IMR-90 (cell line): ENCODE data around the gene XCL1. TPM values are rescaled to one million over a fixed set of nuclear protein-coding genes. Genes with fewer than 3 reads are reported as not detected.

ENCODE experiments used
- ATAC-seq: fragments of 200-7000 bp; cut with Tn5 transposase; 2 replicates; pipeline ENCODE4 v1.9.1; 2020; ENCODE audit warnings: low read depth, mild to moderate bottlenecking, moderate library complexity
- BruUV-seq: library from RNA; stranded (reverse); fragments of 400-500 nt; replicated peaks from 2 replicates; lab custom pipeline; 2021; lab: Mats Ljungman, UMichigan
- CTCF ChIA-PET: fragments of 300-600 bp; formaldehyde crosslinking; extraction: SDS; loops from one replicate; lab custom pipeline; 2021; ENCODE audit warnings: antibody characterized with exemption; lab: Yijun Ruan, JAX
- POLR2A ChIA-PET: fragments of 300-600 bp; sonication (Branson Sonifier 250); formaldehyde crosslinking; loops from one replicate; lab custom pipeline; 2022; ENCODE audit warnings: antibody characterized with exemption; ENCODE audit not compliant: unreplicated experiment; lab: Charles Lee
- DNase-seq: peaks from one replicate; pipeline ENCODE4 v3.0.0; 2013
- H2AFZ ChIP-seq: replicated peaks from 2 replicates; pipeline ENCODE3; 2013; ENCODE audit warnings: low read length, mild to moderate bottlenecking; ENCODE audit not compliant: poor library complexity
- H2AK5ac ChIP-seq: 2 replicates; pipeline ENCODE4 v1.6.1; 2013; ENCODE audit warnings: low read depth, low read length, inconsistent platforms
- H2AK9ac ChIP-seq: replicated peaks from 2 replicates; pipeline ENCODE3; 2013; ENCODE audit warnings: mild to moderate bottlenecking, low read depth, low read length, moderate library complexity; ENCODE audit not compliant: poor library complexity
- H2BK120ac ChIP-seq: 2 replicates; pipeline ENCODE4 v1.6.1; 2013; ENCODE audit warnings: low read depth, low read length, inconsistent platforms
- H2BK15ac ChIP-seq: 3 replicates; pipeline ENCODE4 v1.6.1; 2013; ENCODE audit warnings: low read depth, low read length, inconsistent platforms
- H2BK20ac ChIP-seq: 2 replicates; pipeline ENCODE4 v1.6.1; 2013; ENCODE audit warnings: low read depth, mild to moderate bottlenecking, inconsistent platforms, low read length, moderate library complexity
- H2BK5ac ChIP-seq: 2 replicates; pipeline ENCODE4 v1.6.1; 2013; ENCODE audit warnings: mild to moderate bottlenecking, low read depth, low read length, inconsistent platforms; ENCODE audit not compliant: poor library complexity, severe bottlenecking
- H3K14ac ChIP-seq: replicated peaks from 2 replicates; pipeline ENCODE4 v1.6.1; 2013; ENCODE audit warnings: low read depth, low read length, inconsistent platforms
- H3K18ac ChIP-seq: 2 replicates; pipeline ENCODE4 v1.6.1; 2013; ENCODE audit warnings: low read depth, low read length, control low read depth
- H3K23ac ChIP-seq: 2 replicates; pipeline ENCODE4 v1.6.1; 2013; ENCODE audit warnings: low read depth, low read length, inconsistent platforms
- H3K27ac ChIP-seq: 2 replicates; pipeline ENCODE4 v1.5.1; 2013; ENCODE audit warnings: mild to moderate bottlenecking, control low read depth, low read length; ENCODE audit not compliant: insufficient read depth
- H3K27me3 ChIP-seq: 2 replicates; pipeline ENCODE4 v1.6.1; 2013; ENCODE audit warnings: low read length; ENCODE audit not compliant: control insufficient read depth, insufficient read depth
- H3K36me3 ChIP-seq: 2 replicates; pipeline ENCODE4 v1.6.1; 2013; ENCODE audit warnings: low read length, mixed read lengths; ENCODE audit not compliant: control insufficient read depth, insufficient read depth
- H3K4ac ChIP-seq: 2 replicates; pipeline ENCODE4 v1.6.1; 2013; ENCODE audit warnings: low read depth, low read length, inconsistent platforms
- H3K4me1 ChIP-seq: 2 replicates; pipeline ENCODE4 v1.6.1; 2013; ENCODE audit warnings: low read length, mixed read lengths; ENCODE audit not compliant: control insufficient read depth, insufficient read depth
- H3K4me2 ChIP-seq: 2 replicates; pipeline ENCODE4 v1.6.1; 2013; ENCODE audit warnings: low read depth, mild to moderate bottlenecking, control low read depth, low read length, moderate library complexity
- H3K4me3 ChIP-seq: 2 replicates; pipeline ENCODE4 v1.5.1; 2013; ENCODE audit warnings: low read depth, mild to moderate bottlenecking, control low read depth, low read length, moderate library complexity; ENCODE audit not compliant: insufficient read depth
- H3K56ac ChIP-seq: 2 replicates; pipeline ENCODE4 v1.6.1; 2013; ENCODE audit warnings: low read length, inconsistent platforms; ENCODE audit not compliant: insufficient read depth; ENCODE audit errors: extremely low read depth
- H3K79me1 ChIP-seq, 2 experiments: 2 replicates each; pipeline ENCODE4 v1.6.1; 2013; ENCODE audit warnings: low read length in 2 of 2, inconsistent platforms in 1 of 2, low read depth in 1 of 2
- H3K9ac ChIP-seq: 2 replicates; pipeline ENCODE4 v1.6.1; 2013; ENCODE audit warnings: low read depth, low read length, control low read depth
- H3K9me1 ChIP-seq: 2 replicates; pipeline ENCODE4 v1.6.1; 2013; ENCODE audit warnings: low read length, inconsistent platforms; ENCODE audit not compliant: insufficient read depth
- H3K9me3 ChIP-seq: 2 replicates; pipeline ENCODE4 v1.6.1; 2013; ENCODE audit warnings: low read length; ENCODE audit not compliant: control insufficient read depth, insufficient read depth
- H4K20me1 ChIP-seq: 2 replicates; pipeline ENCODE4 v1.6.1; 2013; ENCODE audit warnings: low read length, inconsistent platforms; ENCODE audit not compliant: insufficient read depth
- H4K5ac ChIP-seq: 2 replicates; pipeline ENCODE4 v1.6.1; 2013; ENCODE audit warnings: mild to moderate bottlenecking, low read depth, low read length, control low read depth
- H4K8ac ChIP-seq, 2 experiments: 2 replicates each; pipeline ENCODE4 v1.6.1; 2013; ENCODE audit warnings: low read depth in 2 of 2, low read length in 2 of 2, control low read depth in 1 of 2, inconsistent platforms in 1 of 2
- H4K91ac ChIP-seq: 2 replicates; pipeline ENCODE4 v1.6.1; 2013; ENCODE audit warnings: low read depth, low read length, inconsistent platforms; ENCODE audit not compliant: insufficient read depth
- CHD1 ChIP-seq: IDR thresholded peaks from 2 replicates; pipeline ENCODE4 v1.6.1; 2012; ENCODE audit warnings: low read depth, low read length, improper control_type of control experiment
- WGBS, 2 experiments: methylation state at CpG; one replicate each; pipeline versions ENCODE4 v1.1.5 to v1.1.7; 2013; ENCODE audit warnings: missing lambda C conversion rate in 2 of 2; ENCODE audit not compliant: insufficient read length in 1 of 2; ENCODE audit errors: extremely low coverage in 2 of 2; 5-methylcytosine and 5-hydroxymethylcytosine counted together
- dilution Hi-C: fragments of 300-500 bp; cut with HindIII; formaldehyde crosslinking; loops from one replicate; pipeline ENCODE4 v1.14.3; 2018; ENCODE audit warnings: low sequenced_read_pairs; ENCODE audit not compliant: unreplicated experiment
- in situ Hi-C: fragments of 300-500 bp; cut with MboI; formaldehyde crosslinking; loops from 3 replicates; pipeline ENCODE4 v1.14.3; 2019; ENCODE audit warnings: low sequenced_read_pairs, inconsistent platforms, mixed read lengths
- intact Hi-C: fragments of 100-400 bp; cut with micrococcal nuclease; formaldehyde crosslinking; loops from 2 replicates; pipeline ENCODE4 v1.10.0; 2022
- polyA plus RNA-seq, 3 experiments: library from polyadenylated mRNA; depleted of rRNA; stranded (reverse); fragments of >200 nt; gene quantifications; 2 replicates each; pipeline ENCODE4 v1.2.3, GENCODE V29; 2012; ENCODE audit warnings: low replicate concordance in 1 of 3
- total RNA-seq: library from RNA; depleted of rRNA; stranded (reverse); fragments of >200 nt; gene quantifications from 2 replicates; pipeline ENCODE4 v1.2.3, GENCODE V29; 2012

Gene XCL1
- total and polyA plus RNA-seq, 2 of the 4 experiments (the other 2 are of a cell fraction): not detected

- H3K9ac ChIP-seq: no peak overlapping the region
- BruUV-seq: no TSS peak
Measured at GRCh38 chr1:168598125-168598524, 21.7 kb downstream of the XCL1 start.

More at GRCh38 chr1:168598125-168598524, 21.7 kb downstream of the XCL1 start:
- intact Hi-C loops (no loop called here), dilution Hi-C loops (no loop called here), in situ Hi-C loops (no loop called here)
- no peaks in the 10 kb centered on the region for H3K27me3 ChIP-seq
- ATAC-seq (no peak), DNase-seq (no peak)
- H4K91ac ChIP-seq: no peak overlapping the region
- H2BK20ac ChIP-seq: no peak overlapping the region
- no peak overlapping the region for H2AK9ac ChIP-seq
- POLR2A ChIA-PET: no interaction called here
- H3K27ac ChIP-seq: no peak overlapping the region
- no peaks in the 10 kb centered on the region for H3K36me3 ChIP-seq
- no peak overlapping the region for H2BK120ac ChIP-seq
- no peak overlapping the region for H3K23ac ChIP-seq
- H3K79me1 ChIP-seq: no peaks in the 10 kb centered on the region
- no peak overlapping the region for H4K8ac ChIP-seq
- no peaks in the 10 kb centered on the region for H4K20me1 ChIP-seq
- no peak for TF ChIP-seq CHD1
- no peak overlapping the region for H3K4ac ChIP-seq
- H3K9me3 ChIP-seq: no peaks in the 10 kb centered on the region
- H4K5ac ChIP-seq: no peak overlapping the region
- no peak overlapping the region for H3K18ac ChIP-seq
- H2AK5ac ChIP-seq: no peak overlapping the region
- H3K4me1 ChIP-seq: no peaks in the 10 kb centered on the region
- no peak overlapping the region for H3K56ac ChIP-seq
- H3K4me3 ChIP-seq: no peak overlapping the region
- no peak overlapping the region for H3K4me2 ChIP-seq
- H3K9me1 ChIP-seq: no peaks in the 10 kb centered on the region
- H3K14ac ChIP-seq: no peak overlapping the region
- H2BK5ac ChIP-seq: no peak overlapping the region
- no peak overlapping the region for H2AFZ ChIP-seq
- CTCF ChIA-PET: no interaction called here
- H2BK15ac ChIP-seq: no peak overlapping the region
- WGBS, 2 experiments: no CpG with 5 or more reads among the region's 3 CpGs
